Keratinocyte (primary cell): ENCODE results near the gene CD200. TPM values are rescaled to one million over a fixed set of nuclear protein-coding genes. Genes with fewer than 3 reads are reported as not detected.

ENCODE experiments used
- DNase-seq: peaks from one replicate; pipeline ENCODE4 v3.0.0-alpha.2; 2011; ENCODE audit warnings: low read depth, missing footprints, low spot score
- FAIRE-seq: peaks from 2 replicates; lab custom pipeline; 2011; peaks lifted over from hg19 to GRCh38; lab: Jason Lieb, UNC
- H2AFZ ChIP-seq: 2 replicates; pipeline ENCODE4 v1.6.0; 2012; ENCODE audit warnings: low read length, control low read depth, inconsistent platforms; ENCODE audit not compliant: control insufficient read depth
- H3K27ac ChIP-seq: 2 replicates; pipeline ENCODE4 v1.5.1; 2011; ENCODE audit warnings: low read length; ENCODE audit not compliant: control insufficient read depth, insufficient read depth
- H3K27me3 ChIP-seq: 3 replicates; pipeline ENCODE4 v1.6.0; 2011; ENCODE audit warnings: low read length; ENCODE audit not compliant: control insufficient read depth, insufficient read depth; ENCODE audit errors: extremely low read depth
- H3K36me3 ChIP-seq, 2 experiments: 2 replicates in 1 of 2; 3 replicates in 1 of 2; pipeline ENCODE4 v1.5.1; 2011; ENCODE audit warnings: low read length in 2 of 2, mild to moderate bottlenecking in 1 of 2; ENCODE audit not compliant: control insufficient read depth in 2 of 2, insufficient read depth in 2 of 2; ENCODE audit errors: extremely low read depth in 1 of 2
- H3K4me1 ChIP-seq: 3 replicates; pipeline ENCODE4 v1.5.1; 2011; ENCODE audit warnings: low read length; ENCODE audit not compliant: control insufficient read depth, insufficient read depth; ENCODE audit errors: extremely low read depth
- H3K4me2 ChIP-seq: 3 replicates; pipeline ENCODE4 v1.6.0; 2011; ENCODE audit warnings: low read depth, low read length; ENCODE audit not compliant: control insufficient read depth, insufficient read depth; ENCODE audit errors: extremely low read depth
- H3K4me3 ChIP-seq, 3 experiments: fragments of 200-600 bp in 1 of 3; sonication (generic) in 1 of 3; 2 replicates in 2 of 3; 3 replicates in 1 of 3; pipeline ENCODE4 v1.5.1; 2011 to 2016; ENCODE audit warnings: low read length in 3 of 3, mild to moderate bottlenecking in 3 of 3, control low read depth in 2 of 3, inconsistent platforms in 1 of 3, low read depth in 1 of 3, mixed read lengths in 1 of 3, mixed run types in 1 of 3, moderate library complexity in 1 of 3; ENCODE audit not compliant: control insufficient read depth in 2 of 3, insufficient read depth in 2 of 3; ENCODE audit errors: extremely low read depth in 1 of 3
- H3K79me2 ChIP-seq: 2 replicates; pipeline ENCODE4 v1.6.0; 2012; ENCODE audit warnings: low read length; ENCODE audit not compliant: control insufficient read depth, insufficient read depth
- H3K9ac ChIP-seq: 3 replicates; pipeline ENCODE4 v1.6.0; 2011; ENCODE audit warnings: low read length; ENCODE audit not compliant: control insufficient read depth, insufficient read depth; ENCODE audit errors: extremely low read depth
- H3K9me1 ChIP-seq: 3 replicates; pipeline ENCODE4 v1.6.0; 2011; ENCODE audit warnings: low read length; ENCODE audit not compliant: control insufficient read depth, insufficient read depth; ENCODE audit errors: extremely low read depth
- H3K9me3 ChIP-seq: 2 replicates; pipeline ENCODE4 v1.5.1; 2012; ENCODE audit warnings: low read depth, low read length; ENCODE audit not compliant: control insufficient read depth
- H4K20me1 ChIP-seq: 3 replicates; pipeline ENCODE4 v1.6.0; 2011; ENCODE audit warnings: low read length; ENCODE audit not compliant: control insufficient read depth, insufficient read depth; ENCODE audit errors: extremely low read depth
- EZH2 ChIP-seq: IDR thresholded peaks from one replicate; pipeline ENCODE4 v1.6.1; 2012; ENCODE audit warnings: inconsistent platforms, mild to moderate bottlenecking, low read length, moderate library complexity
- dilution Hi-C: fragments of 300-500 bp; cut with MboI; formaldehyde crosslinking; loops from one replicate; pipeline ENCODE4 v1.7.0; 2020; ENCODE audit warnings: low sequenced_read_pairs; ENCODE audit not compliant: extremely low pct_ligation_motif_present
- polyA plus RNA-seq, 5 experiments: library from polyadenylated mRNA; depleted of rRNA in 3 of 5; stranded (reverse) in 3 of 5; stranded (forward) in 1 of 5; unstranded in 1 of 5; fragments of >200 nt; gene quantifications; 1 replicate in 1 of 5; 2 replicates in 3 of 5; 3 replicates in 1 of 5; pipeline versions ENCODE4 v1.2.1 to v1.2.3, GENCODE V29; 2011 to 2012; ENCODE audit warnings: missing spikeins in 2 of 5, low read depth in 1 of 5, low replicate concordance in 1 of 5
- TF ChIP-seq, protein P1 (sequence below), 3 experiments: IDR thresholded peaks in 1 of 3; conservative IDR thresholded peaks in 1 of 3; optimal IDR thresholded peaks in 1 of 3; 2 replicates in 2 of 3; 3 replicates in 1 of 3; pipeline versions ENCODE3 to v1.5.1; 2011; ENCODE audit warnings: low read length in 3 of 3, mild to moderate bottlenecking in 3 of 3, moderate library complexity in 2 of 3, control low read depth in 1 of 3, inconsistent platforms in 1 of 3; ENCODE audit not compliant: insufficient read depth in 2 of 3; ENCODE audit errors: extremely low read depth in 1 of 3

The CD200 gene
- polyA plus RNA-seq, 1 donor (not counting 4 experiments of a cell fraction or from before 2014, with no cell fraction given): 0.07 TPM

DNA sequence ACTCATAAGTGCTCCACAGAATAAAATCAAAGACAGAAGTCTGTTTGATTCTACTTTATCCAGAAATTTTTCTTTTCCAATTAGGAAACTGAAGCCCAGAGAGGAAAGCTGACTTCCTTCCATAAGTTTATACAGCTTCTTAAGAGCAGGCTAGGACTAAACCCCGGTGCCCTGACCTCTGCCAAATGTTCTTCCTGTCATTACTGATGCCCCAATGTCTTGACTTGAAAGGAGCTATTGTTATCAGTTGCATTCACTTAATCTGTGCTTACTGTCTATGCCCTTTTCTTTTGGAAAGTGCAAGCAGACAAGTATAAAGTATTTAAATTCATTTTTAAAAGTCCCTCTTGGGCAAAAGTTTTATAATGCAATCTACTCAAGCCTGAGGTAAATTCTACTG is 18.1 kb downstream of the CD200 start:
- no peaks in the 10 kb centered on the region for H3K36me3 ChIP-seq
- no peak overlapping the region for H3K4me3 ChIP-seq
- H3K9me1 ChIP-seq: no peaks in the 10 kb centered on the region
- no peak overlapping the region for H2AFZ ChIP-seq
- dilution Hi-C loops: no loop called here
- H3K9ac ChIP-seq: no peak overlapping the region
- no peak overlapping the region for H3K27ac ChIP-seq
- no peaks in the 10 kb centered on the region for H3K9me3 ChIP-seq
- no peaks in the 10 kb centered on the region for H4K20me1 ChIP-seq
- TF ChIP-seq EZH2: no peak
- TF ChIP-seq, protein P1, sequence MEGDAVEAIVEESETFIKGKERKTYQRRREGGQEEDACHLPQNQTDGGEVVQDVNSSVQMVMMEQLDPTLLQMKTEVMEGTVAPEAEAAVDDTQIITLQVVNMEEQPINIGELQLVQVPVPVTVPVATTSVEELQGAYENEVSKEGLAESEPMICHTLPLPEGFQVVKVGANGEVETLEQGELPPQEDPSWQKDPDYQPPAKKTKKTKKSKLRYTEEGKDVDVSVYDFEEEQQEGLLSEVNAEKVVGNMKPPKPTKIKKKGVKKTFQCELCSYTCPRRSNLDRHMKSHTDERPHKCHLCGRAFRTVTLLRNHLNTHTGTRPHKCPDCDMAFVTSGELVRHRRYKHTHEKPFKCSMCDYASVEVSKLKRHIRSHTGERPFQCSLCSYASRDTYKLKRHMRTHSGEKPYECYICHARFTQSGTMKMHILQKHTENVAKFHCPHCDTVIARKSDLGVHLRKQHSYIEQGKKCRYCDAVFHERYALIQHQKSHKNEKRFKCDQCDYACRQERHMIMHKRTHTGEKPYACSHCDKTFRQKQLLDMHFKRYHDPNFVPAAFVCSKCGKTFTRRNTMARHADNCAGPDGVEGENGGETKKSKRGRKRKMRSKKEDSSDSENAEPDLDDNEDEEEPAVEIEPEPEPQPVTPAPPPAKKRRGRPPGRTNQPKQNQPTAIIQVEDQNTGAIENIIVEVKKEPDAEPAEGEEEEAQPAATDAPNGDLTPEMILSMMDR (optimal IDR thresholded peaks at IDR 0.05 in 1 of 3, IDR thresholded peaks at IDR 0.05 in 1 of 3, conservative IDR thresholded peaks at IDR 0.05 in 1 of 3; ENCODE audit: extremely low read depth in 1 of 3, insufficient read depth in 2 of 3, low read length in 3 of 3): no peak
- no peak for DNase-seq
- no peaks in the 10 kb centered on the region for H3K79me2 ChIP-seq
- H3K4me1 ChIP-seq: no peaks in the 10 kb centered on the region
- H3K4me2 ChIP-seq: no peak overlapping the region
- FAIRE-seq: no peak
- no peaks in the 10 kb centered on the region for H3K27me3 ChIP-seq

DNA sequence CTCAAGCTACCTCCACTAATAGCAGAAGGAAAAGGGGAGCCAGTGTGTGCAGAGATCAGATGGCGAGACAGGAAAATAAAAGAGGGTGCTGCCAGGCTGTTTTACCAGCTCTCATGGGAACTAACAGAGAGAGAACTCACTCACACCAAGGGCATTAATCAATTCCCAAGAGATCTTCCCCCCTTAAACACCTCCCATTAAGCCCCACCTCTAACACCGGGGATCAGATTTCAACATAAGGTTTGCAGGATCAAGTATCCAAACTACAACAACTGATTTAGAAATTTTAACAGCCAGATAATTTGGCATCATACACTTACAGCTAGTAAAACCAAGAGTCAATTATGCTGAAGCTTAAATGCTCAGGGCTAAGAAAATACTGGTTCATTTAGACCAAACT is 18.9 kb downstream of the CD200 start:
- dilution Hi-C loops: no loop called here
- no peak for TF ChIP-seq EZH2
- TF ChIP-seq, protein P1 (optimal IDR thresholded peaks at IDR 0.05 in 1 of 3, IDR thresholded peaks at IDR 0.05 in 1 of 3, conservative IDR thresholded peaks at IDR 0.05 in 1 of 3; ENCODE audit: extremely low read depth in 1 of 3, insufficient read depth in 2 of 3, low read length in 3 of 3): no peak

More for the DNA sequence above, 18.9 kb downstream of the CD200 start:
- DNase-seq: no peak
- Histone ChIP-seq H4K20me1 (no peaks in the 10 kb centered on the region), H3K9me1 (no peaks in the 10 kb centered on the region), H3K4me2 (no peak overlapping the region), H3K9me3 (no peaks in the 10 kb centered on the region), H3K4me3 (no peak overlapping the region), H3K36me3 (no peaks in the 10 kb centered on the region), H3K27ac (no peak overlapping the region), H3K9ac (no peak overlapping the region), H3K79me2 (no peaks in the 10 kb centered on the region), H2AFZ (no peak overlapping the region), H3K4me1 (no peaks in the 10 kb centered on the region), H3K27me3 (no peaks in the 10 kb centered on the region)
- no peak for FAIRE-seq
